NCI-H460 (cell line): ENCODE data around the gene TRIM44. TPM values are rescaled to one million over a fixed set of nuclear protein-coding genes. Genes with fewer than 3 reads are reported as not detected.
"Not testable (repeated sequence)": the region's sequence is repeated elsewhere in the genome, so short reads cannot be mapped to it uniquely, and the experiment has no call there.

Source experiments
- DNase-seq: peaks from one replicate; pipeline ENCODE4 v3.0.0-alpha.2; 2016; ENCODE audit warnings: low read depth; ENCODE audit errors: extremely low read depth
- total RNA-seq: library from RNA; depleted of rRNA; stranded (reverse); fragments of >200 nt; shearing (Covaris generic); gene quantifications from 2 replicates; pipeline ENCODE4 v1.2.3, GENCODE V29; 2014; rRNA removed

TRIM44 gene
- total RNA-seq, 1 experiment from 2014 or later = 20.8 TPM

DNA sequence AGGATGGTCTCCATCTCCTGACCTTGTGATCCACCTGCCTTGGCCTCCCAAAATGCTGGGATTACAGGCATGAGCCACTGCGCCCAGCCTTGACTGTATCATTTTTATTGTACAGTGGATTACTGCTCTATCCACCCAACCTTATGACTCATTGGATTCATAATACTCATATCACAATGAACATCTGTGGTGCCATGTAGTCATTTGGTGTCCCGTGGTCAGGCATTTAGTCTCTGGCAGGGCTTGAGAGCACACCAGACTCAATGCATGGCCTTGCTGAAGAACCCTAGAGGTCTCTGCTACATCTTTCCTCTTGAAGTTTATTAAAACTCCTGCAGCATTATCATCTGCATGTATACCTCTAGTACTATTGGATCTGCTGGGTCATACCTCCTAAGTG lies 183.3 kb downstream of the TRIM44 start:
- DNase-seq = no peak

DNA sequence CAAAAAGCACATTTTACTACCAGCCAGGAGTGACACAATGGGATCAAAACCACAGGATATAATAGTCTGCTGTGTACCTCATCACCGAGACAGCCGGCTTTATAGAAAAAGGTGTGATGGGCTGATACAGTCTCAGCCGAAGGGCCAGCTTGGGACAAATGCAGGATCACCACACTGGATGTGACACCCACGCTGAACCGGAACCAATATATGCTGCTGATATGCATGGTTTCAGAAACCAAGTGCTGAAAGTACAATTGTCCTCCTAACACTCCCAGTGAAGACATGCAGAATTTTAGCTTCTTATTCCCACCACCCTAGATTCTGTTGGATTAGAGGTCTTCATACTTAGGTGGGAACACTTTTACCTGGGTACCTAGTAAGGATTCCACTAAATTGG lies 184.3 kb downstream of the TRIM44 start:
- DNase-seq = no peak

DNA sequence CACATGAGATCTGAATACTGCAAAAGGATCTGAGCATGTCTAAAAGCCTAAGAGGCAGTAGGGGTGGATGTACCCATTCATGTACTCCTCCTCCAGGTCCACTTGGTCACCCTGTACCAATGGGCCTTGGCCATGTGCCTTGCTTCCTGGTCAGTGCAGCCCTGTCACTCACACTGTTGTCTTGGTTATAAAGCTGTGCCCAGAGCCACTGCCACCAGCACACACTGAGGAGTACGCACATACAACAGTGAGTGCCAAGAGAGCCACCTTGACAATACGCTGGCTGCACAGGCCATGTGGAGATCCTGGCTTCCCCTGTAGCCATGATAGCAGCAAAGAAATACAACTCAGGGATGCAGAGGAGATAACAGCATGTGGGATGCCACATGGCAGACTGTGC lies 184.9 kb downstream of the TRIM44 start:
- no peak for DNase-seq

DNA sequence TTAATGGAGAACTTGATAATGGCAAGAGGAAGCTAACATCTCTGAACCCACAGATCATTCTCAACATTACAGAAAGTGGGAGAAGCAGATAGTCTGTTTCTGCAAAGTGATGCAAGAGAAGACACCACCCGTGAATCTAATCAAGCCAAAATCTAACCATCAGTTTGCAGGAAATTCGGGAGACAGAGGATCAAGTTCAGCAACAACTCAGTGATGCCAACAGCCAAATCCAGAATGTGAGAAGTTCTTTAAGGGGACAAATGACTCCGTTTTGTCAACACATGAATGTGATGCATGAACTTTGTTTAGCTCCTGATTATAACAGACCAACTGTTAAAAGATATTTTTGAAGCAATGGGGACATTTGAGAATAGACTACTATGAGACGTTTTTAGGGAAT lies 186.0 kb downstream of the TRIM44 start:
- no peak for DNase-seq

DNA sequence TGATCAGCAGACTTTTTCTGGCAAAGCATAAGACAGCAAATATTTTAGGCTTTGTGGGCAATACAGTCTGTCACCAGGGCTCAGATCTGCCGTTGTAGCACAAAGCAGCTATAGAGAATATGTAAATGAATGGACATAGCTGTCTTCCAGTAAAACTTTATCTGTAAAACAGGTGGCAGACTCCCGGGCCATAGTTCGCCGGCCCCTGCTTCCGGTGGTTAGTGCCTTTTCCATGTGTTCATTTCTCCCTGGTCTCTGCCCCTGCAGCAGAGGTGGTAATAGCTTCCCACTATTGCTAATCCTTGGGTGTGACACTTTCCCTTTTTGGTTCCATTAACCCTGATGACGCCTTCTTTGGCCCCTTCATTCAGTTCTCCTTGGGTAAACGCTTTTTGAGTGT lies 187.6 kb downstream of the TRIM44 start:
- no peak for DNase-seq

DNA sequence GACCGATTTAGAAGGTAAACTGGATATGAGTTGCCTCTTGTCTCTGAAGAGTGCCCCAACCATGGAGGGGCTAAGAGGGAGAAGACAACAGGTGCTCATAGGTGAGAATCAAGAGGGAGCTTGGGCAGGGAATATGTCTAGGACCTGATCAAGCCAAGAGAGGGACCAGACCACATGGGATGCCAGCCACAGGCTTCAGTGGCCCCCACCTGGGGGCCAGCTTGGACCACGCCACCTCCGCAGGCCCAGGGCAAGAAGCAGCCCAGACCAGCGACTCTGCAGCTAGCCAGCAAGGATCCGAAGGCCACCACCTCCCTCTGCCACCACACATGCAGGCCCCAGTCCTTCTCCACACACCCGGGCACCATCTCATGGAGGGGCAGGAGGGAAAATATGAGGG lies 188.8 kb downstream of the TRIM44 start:
- DNase-seq = no peak

DNA sequence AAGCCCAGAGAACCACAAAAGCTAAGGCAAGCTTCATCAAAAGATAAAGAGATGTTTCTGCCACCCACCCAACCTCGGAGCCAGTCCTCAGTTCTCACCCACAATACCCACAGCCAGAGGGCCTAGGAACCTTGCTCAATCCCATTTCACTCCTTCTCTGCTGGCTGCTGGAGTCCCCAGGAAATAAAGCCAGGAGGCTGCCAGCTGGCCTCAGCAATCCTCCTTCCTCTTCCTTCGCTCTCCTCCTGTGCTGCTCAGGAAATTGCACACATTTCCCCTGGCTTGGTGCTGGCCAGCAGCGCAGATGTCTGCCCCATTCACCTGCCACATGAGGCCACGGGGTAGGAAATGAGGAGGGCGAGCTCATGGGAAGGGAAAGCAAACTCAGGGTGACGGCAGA lies 189.5 kb downstream of the TRIM44 start:
- no peak for DNase-seq

DNA sequence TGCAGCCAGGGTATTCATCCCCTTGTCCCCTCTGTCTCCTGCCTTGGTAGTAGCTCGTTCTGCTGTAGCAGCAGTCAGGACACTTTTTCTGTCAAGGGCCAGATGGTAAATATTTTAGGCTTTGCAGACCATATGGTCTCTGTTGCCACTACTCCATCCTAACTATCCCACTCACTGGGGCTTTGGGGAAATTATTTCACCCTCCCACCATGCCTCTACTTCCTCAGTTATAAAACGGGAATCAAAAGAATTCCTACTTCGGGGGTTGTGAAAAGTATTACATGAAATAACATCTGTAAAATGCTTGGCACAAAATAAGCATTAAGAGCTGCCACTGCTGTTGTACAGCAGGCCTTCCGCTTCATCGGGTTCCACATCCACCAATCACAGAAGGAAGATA lies 191.4 kb downstream of the TRIM44 start:
- DNase-seq = no peak

DNA sequence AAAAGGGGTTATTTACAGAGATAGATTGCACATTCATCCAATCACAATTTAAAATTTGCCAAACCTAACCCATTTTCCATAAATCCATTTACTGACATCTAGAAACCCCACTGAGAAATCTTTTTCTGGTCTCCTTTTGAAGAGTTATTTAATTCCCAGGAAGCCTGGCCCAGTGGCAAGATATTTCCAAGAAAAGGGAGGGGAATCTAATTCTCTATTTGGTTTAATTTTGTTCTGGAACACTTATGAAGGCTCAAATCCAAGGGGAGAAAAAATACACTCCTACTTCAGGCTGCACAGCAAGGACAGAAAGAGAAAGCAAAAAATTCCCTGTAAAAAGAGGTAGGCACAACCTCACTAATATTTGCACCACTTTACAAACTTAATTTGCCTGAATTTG lies 193.1 kb downstream of the TRIM44 start:
- DNase-seq = no peak

DNA sequence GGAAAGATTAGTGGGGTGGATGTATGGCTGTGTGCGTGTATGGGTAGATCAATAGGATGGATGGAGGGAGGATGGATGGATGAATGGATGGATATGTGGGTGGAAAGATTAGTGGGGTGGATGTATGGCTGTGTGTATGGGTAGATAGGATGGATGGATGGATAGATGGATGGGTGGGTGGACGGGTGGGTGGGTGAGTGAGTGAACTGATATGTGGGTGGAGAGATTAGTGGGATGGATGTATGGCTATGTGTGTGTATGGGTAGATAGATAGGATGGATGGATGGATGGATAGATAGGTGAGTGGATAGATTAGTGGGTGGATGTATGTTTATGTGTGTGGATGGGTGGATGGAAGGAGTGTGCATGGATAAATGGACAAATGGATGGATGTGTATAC lies 193.7 kb downstream of the TRIM44 start:
- DNase-seq = no peak

DNA sequence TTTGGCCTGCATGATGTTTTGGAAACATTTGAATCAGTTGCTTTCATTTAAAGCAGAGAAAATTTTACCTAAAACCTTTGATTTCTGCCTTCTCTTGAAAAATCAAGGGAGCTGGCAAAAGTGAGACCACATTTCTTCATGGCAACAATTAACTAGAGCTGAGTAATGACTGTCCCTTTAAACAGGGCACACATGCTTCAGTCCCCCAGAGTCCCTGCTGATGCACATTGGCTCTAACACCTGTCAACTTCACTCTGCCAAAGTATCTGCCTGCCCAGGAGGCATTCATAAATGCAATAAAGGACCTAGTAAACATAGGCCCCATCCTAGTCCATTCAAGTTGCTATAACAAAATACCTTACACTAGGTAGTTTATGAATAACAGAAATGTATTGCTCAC lies 194.2 kb downstream of the TRIM44 start:
- no peak for DNase-seq

DNA sequence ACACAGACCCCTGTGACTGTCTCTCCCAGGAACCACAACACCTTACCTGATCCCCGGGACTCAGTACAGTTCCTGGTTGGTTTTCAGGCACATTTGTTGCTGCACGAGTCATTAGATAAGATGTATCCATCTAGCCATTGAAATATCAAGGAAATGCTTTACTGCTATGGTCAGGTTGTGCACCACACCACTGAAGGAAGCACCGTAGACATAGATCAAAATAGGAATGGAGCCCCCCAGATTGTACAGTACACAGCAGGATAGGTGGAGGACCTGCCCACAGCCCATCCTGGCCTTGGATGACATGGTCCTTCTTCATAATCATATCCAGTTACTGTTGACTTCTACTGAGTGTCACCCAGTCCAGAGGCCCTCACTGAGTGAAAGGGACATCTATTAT lies 195.3 kb downstream of the TRIM44 start:
- DNase-seq = no peak

DNA sequence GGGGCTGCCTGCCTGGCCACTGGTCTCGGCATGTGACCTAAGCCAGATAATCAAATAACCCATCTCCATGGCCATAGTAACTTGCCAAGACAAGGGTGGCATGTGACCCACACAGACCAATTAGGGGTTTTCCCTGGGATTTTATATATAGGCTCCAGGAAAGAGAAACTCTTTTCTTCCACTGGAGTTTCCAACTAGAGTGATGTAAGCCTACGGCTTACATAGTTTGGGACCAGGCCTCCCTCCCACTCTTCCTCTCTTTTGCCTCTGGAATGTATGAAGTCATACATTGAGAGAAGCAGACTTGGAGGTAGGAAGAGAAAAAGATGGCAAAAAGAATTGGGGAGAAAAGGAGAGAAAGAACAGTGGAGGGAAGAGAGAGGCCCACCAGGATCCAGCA lies 196.7 kb downstream of the TRIM44 start:
- DNase-seq = no peak

DNA sequence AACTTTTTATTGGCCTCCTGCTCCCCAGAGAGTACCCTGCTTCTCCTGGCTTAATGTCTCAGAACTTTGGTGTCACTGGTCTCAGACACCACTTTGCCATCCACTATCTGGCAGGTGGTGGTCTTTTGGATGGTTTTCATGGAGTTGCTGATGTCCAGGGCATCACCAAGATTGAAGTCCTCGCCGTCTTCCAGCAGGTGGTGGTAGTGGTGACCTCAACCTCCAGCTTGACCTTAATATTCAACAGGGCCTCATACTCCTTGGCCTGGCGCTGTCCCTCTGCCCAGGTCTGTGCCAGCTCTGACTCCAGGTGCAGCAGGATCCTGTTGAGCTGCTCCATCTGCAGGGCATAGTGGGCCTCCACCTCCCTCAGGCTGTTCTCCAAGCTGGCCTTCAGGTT lies 197.6 kb downstream of the TRIM44 start:
- DNase-seq = not testable (repeated sequence)

DNA sequence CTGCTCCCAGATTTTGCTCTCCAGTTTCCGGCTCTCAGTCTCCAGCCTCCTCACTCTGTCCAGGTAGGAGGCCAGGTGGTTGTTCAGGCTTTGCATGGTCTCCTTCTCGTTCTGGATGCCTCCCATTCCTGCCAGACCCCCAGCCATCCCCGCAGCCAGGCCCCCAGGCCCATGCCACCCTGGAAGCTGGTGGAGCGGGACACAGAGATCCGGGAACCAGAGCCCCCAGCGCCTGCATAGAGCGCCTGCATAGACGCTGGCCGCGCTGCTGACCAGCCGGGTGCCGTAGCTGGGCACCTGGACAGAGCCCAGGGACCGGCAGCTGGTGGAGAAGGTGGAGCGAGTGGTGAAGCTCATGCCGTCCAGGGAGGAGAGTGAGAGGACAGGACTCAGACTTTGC lies 198.6 kb downstream of the TRIM44 start:
- no peak for DNase-seq

DNA sequence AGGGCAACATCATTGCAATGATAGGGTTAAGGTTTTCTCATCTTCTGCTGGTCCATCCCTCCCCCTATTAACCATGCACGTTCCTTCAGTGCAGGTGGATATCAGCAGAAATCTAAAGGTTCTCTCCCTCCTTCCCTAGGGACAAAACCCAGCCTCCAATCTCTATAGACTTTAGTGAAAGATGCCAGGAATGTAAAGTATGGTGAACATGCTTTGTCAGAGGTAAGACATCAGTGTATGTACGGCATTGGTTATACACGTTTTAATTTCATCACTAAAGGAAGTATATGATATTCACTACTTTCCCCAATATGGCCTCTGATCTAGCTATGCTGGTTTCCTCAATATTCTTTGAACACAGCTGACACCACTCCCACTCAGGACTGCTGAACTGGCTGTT lies 200.1 kb downstream of the TRIM44 start:
- no peak for DNase-seq

DNA sequence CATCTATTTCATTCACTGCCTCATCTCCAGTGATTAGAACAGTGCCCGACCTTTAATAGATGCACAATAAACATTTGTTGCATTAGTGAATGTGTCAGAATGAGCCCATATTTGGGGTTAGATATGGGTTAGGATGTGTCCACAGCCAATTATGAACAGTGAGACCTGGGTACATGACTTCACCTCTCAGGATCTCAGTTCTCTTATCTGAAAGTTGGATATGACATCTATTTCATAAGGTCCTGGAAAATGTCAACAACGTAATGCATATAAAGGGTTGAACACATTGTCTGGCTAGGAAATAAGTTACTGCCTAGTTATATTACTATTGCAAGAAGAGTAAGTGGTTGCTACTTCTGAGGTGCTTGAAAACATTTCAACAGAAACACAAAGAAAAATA lies 201.6 kb downstream of the TRIM44 start:
- no peak for DNase-seq

DNA sequence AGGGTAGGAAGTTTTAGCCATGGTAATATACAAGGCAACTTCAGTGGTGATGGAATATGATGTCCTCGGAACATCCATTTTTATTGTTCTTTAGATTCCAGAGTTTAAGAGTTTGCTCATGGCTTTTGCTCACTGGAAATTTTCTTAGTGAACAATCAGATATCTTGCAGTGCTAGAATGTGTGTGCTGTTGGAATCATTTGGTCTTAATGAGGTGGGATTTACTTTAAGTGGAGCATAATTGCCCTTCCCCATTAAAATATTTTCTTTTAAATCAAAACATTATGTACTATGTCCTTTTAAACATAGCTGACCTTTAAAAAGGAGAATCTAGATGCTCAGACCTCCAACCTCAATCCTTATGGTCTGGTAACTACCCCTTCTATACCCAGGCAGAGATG lies 204.0 kb downstream of the TRIM44 start:
- no peak for DNase-seq

Other genes with a start within 250 kb of the TRIM44 start
- not detected in 2 replicates for gene SLC1A2, start 243.2 kb upstream of the TRIM44 start, total RNA-seq
- not detected in 2 replicates for gene PAMR1, start 137.2 kb upstream of the TRIM44 start, total RNA-seq
- 30.0 and 33.1 TPM in 2 replicates for gene FJX1, start 44.3 kb upstream of the TRIM44 start, total RNA-seq